Measurements from ENCODE around the gene PRR23E.

DNA sequence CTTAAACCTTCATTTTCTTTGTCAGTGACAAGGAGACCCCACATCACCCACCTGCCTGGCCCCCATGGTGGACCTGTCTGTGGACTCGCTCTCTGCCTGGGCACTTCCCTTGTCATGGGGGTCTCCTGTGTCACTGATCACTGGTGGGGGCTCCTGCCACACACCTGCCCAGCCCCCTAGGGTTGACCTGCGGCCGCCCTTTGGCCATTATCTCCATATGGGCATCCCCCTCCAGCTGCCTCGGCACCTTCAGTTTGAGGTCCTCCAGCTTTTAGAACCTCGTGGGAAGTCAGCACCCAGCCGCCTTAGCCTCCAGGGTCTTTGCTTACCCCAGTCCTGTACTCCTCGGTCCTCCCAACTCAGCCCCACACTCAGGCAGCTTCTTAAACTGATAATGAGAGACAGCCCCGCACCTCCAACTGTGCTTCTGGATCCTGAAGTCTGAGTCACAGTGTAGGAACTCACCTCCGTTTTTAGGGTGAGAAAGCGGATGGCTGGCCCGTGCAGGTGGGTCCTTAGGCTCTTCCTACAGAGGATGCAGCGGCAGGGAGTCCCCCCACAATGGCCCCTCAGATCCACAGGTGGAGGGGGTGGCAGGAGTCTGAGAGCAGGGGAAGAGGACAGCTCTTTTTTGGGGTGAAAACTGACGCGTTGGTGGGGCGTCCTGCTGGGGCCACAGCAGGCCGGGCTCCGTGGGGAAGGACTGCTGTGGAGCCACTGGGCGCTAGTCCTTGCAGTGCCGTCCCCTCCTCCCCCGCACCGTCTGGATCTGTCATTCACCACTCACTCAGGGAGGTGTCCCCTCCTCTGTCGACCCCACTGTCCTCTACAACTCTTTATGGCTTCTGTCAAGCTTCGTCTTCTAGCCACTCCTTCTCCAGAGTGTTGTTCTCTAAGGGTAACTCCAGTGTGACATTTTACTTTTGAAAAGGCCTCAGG is 8.7 kb upstream of the PRR23E start:
- TF ChIP-seq CTCF (IDR thresholded peaks at IDR 0.05; ENCODE audit: poor library complexity, severe bottlenecking): no peak
- TF ChIP-seq POLR2AphosphoS5 (IDR thresholded peaks at IDR 0.05): no peak
- TF ChIP-seq TAF1 (IDR thresholded peaks at IDR 0.05; ENCODE audit: low read depth): no peak
- TF ChIP-seq SMC3 (conservative IDR thresholded peaks at IDR 0.05; ENCODE audit: poor library complexity): no peak
- TF ChIP-seq RAD21 (conservative IDR thresholded peaks at IDR 0.05): no peak
- TF ChIP-seq REST (IDR thresholded peaks at IDR 0.05; ENCODE audit: borderline replicate concordance): no peak
- TF ChIP-seq EZH2 (IDR thresholded peaks at IDR 0.05; ENCODE audit: borderline replicate concordance, insufficient read depth, low read length, poor library complexity, severe bottlenecking): no peak
